K562 (cell line): ENCODE measurements around the gene MED17. TPM values are rescaled to one million over a fixed set of nuclear protein-coding genes. Genes with fewer than 3 reads are reported as not detected.
A peak's percentile ranks its signal among the peaks of the same experiment; 100 is the strongest.

Experiments used
- BACH1 ChIP-seq: fragments of 200-800 bp; sonication (Bioruptor generic); IDR thresholded peaks from 2 replicates; pipeline ENCODE4 v1.6.1; 2016; ENCODE audit warnings: missing genetic modification characterization, missing compliant biosample characterization
- ELF1 ChIP-seq: fragments of 200-800 bp; sonication (Bioruptor generic); IDR thresholded peaks from 2 replicates; pipeline ENCODE4 v1.6.1; 2016; ENCODE audit warnings: missing genetic modification characterization, missing compliant biosample characterization
- EP400 ChIP-seq: fragments of 450-650 bp; IDR thresholded peaks from 2 replicates; pipeline ENCODE4 v1.6.1; 2017; ENCODE audit warnings: antibody characterized with exemption, mild to moderate bottlenecking, moderate library complexity
- FUS ChIP-seq: fragments of 200-400 bp; formaldehyde crosslinking; optimal IDR thresholded peaks from 2 replicates; pipeline ENCODE3; 2017; ENCODE audit warnings: low read depth, low read length
- ZNF239 ChIP-seq: fragments of 250-450 bp; sonication (Bioruptor Pico); IDR thresholded peaks from 2 replicates; pipeline ENCODE4 v1.4.0; 2020; ENCODE audit warnings: mild to moderate bottlenecking
- polyA plus RNA-seq, 8 experiments: library from polyadenylated mRNA; depleted of rRNA in 4 of 8; stranded (reverse) in 5 of 8; unstranded in 3 of 8; fragments of >200 nt; fragmentation: Nextera tagmentation in 2 of 8; fragmentation: Illumina TruSeq in 1 of 8; extraction: Ambion mirVana in 2 of 8; extraction: Trizol in 1 of 8; gene quantifications; 2 replicates each; pipeline versions ENCODE4 v1.2.1 to v1.2.3, GENCODE V29; 2011 to 2014; ENCODE audit warnings: inconsistent platforms in 1 of 8, missing spikeins in 1 of 8
- total RNA-seq, 7 experiments: library from RNA; depleted of rRNA in 6 of 7; stranded (reverse); fragments of >200 nt in 6 of 7; fragmentation: Illumina TruSeq in 2 of 7; extraction: Trizol in 2 of 7; gene quantifications; 2 replicates each; pipeline versions ENCODE4 v1.2.1 to v1.2.3, GENCODE V29; 2011 to 2021; ENCODE audit warnings: low replicate concordance in 1 of 7
- TF ChIP-seq, protein P1 (sequence below): fragments of 450-650 bp; IDR thresholded peaks from 2 replicates; pipeline ENCODE4 v1.6.1; 2016; ENCODE audit warnings: mild to moderate bottlenecking, moderate library complexity
- TF ChIP-seq, protein P2 (sequence below): fragments of 450-650 bp; IDR thresholded peaks from 2 replicates; pipeline ENCODE4 v1.6.1; 2014; ENCODE audit warnings: low read depth, mild to moderate bottlenecking, moderate library complexity, borderline replicate concordance
- TF ChIP-seq, protein P3 (sequence below): fragments of 250-450 bp; sonication (Bioruptor Pico); IDR thresholded peaks from 2 replicates; pipeline ENCODE4 v1.4.0; 2020; ENCODE audit warnings: mild to moderate bottlenecking, moderate library complexity

MED17 gene
- total and polyA plus RNA-seq, 9 of the 15 experiments (the other 6 are each of a cell fraction or from before 2014, with no cell fraction given) = 6.7 to 34.7 (median 26.8) TPM

DNA sequence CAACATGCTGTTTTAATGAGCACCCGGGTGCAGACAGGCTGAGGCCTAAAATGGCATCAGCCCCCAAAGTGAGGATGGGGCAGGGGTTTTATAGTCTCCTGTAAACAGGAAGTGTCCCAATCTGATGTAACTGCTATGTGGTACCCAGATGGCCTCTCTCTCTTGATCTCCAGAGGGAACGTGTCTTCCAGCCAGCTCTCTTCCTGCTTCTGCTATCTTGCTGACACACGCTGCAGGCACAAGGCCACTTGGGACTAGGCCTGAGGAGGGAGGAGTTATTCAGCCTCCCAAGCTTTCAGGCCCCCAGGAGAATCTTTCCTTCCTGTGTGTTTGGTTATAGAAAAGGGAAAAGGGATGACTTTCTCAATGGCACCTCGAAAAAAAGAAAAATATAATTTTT is 77.7 kb downstream of the MED17 start (continued):
- TF ChIP-seq, protein P1, sequence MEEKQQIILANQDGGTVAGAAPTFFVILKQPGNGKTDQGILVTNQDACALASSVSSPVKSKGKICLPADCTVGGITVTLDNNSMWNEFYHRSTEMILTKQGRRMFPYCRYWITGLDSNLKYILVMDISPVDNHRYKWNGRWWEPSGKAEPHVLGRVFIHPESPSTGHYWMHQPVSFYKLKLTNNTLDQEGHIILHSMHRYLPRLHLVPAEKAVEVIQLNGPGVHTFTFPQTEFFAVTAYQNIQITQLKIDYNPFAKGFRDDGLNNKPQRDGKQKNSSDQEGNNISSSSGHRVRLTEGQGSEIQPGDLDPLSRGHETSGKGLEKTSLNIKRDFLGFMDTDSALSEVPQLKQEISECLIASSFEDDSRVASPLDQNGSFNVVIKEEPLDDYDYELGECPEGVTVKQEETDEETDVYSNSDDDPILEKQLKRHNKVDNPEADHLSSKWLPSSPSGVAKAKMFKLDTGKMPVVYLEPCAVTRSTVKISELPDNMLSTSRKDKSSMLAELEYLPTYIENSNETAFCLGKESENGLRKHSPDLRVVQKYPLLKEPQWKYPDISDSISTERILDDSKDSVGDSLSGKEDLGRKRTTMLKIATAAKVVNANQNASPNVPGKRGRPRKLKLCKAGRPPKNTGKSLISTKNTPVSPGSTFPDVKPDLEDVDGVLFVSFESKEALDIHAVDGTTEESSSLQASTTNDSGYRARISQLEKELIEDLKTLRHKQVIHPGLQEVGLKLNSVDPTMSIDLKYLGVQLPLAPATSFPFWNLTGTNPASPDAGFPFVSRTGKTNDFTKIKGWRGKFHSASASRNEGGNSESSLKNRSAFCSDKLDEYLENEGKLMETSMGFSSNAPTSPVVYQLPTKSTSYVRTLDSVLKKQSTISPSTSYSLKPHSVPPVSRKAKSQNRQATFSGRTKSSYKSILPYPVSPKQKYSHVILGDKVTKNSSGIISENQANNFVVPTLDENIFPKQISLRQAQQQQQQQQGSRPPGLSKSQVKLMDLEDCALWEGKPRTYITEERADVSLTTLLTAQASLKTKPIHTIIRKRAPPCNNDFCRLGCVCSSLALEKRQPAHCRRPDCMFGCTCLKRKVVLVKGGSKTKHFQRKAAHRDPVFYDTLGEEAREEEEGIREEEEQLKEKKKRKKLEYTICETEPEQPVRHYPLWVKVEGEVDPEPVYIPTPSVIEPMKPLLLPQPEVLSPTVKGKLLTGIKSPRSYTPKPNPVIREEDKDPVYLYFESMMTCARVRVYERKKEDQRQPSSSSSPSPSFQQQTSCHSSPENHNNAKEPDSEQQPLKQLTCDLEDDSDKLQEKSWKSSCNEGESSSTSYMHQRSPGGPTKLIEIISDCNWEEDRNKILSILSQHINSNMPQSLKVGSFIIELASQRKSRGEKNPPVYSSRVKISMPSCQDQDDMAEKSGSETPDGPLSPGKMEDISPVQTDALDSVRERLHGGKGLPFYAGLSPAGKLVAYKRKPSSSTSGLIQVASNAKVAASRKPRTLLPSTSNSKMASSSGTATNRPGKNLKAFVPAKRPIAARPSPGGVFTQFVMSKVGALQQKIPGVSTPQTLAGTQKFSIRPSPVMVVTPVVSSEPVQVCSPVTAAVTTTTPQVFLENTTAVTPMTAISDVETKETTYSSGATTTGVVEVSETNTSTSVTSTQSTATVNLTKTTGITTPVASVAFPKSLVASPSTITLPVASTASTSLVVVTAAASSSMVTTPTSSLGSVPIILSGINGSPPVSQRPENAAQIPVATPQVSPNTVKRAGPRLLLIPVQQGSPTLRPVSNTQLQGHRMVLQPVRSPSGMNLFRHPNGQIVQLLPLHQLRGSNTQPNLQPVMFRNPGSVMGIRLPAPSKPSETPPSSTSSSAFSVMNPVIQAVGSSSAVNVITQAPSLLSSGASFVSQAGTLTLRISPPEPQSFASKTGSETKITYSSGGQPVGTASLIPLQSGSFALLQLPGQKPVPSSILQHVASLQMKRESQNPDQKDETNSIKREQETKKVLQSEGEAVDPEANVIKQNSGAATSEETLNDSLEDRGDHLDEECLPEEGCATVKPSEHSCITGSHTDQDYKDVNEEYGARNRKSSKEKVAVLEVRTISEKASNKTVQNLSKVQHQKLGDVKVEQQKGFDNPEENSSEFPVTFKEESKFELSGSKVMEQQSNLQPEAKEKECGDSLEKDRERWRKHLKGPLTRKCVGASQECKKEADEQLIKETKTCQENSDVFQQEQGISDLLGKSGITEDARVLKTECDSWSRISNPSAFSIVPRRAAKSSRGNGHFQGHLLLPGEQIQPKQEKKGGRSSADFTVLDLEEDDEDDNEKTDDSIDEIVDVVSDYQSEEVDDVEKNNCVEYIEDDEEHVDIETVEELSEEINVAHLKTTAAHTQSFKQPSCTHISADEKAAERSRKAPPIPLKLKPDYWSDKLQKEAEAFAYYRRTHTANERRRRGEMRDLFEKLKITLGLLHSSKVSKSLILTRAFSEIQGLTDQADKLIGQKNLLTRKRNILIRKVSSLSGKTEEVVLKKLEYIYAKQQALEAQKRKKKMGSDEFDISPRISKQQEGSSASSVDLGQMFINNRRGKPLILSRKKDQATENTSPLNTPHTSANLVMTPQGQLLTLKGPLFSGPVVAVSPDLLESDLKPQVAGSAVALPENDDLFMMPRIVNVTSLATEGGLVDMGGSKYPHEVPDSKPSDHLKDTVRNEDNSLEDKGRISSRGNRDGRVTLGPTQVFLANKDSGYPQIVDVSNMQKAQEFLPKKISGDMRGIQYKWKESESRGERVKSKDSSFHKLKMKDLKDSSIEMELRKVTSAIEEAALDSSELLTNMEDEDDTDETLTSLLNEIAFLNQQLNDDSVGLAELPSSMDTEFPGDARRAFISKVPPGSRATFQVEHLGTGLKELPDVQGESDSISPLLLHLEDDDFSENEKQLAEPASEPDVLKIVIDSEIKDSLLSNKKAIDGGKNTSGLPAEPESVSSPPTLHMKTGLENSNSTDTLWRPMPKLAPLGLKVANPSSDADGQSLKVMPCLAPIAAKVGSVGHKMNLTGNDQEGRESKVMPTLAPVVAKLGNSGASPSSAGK = peak; percentile 86
- TF ChIP-seq BACH1 (no peak), ZNF239 (no peak), EP400 (peak; percentile 28; the same call in 1 of the 2 replicates), ELF1 (tag) (0 out of 2 replicates have a peak, but pooled peaks have one; percentile 24), FUS (no peak)
- TF ChIP-seq, protein P2, sequence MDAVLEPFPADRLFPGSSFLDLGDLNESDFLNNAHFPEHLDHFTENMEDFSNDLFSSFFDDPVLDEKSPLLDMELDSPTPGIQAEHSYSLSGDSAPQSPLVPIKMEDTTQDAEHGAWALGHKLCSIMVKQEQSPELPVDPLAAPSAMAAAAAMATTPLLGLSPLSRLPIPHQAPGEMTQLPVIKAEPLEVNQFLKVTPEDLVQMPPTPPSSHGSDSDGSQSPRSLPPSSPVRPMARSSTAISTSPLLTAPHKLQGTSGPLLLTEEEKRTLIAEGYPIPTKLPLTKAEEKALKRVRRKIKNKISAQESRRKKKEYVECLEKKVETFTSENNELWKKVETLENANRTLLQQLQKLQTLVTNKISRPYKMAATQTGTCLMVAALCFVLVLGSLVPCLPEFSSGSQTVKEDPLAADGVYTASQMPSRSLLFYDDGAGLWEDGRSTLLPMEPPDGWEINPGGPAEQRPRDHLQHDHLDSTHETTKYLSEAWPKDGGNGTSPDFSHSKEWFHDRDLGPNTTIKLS = no peak
- TF ChIP-seq, protein P3, sequence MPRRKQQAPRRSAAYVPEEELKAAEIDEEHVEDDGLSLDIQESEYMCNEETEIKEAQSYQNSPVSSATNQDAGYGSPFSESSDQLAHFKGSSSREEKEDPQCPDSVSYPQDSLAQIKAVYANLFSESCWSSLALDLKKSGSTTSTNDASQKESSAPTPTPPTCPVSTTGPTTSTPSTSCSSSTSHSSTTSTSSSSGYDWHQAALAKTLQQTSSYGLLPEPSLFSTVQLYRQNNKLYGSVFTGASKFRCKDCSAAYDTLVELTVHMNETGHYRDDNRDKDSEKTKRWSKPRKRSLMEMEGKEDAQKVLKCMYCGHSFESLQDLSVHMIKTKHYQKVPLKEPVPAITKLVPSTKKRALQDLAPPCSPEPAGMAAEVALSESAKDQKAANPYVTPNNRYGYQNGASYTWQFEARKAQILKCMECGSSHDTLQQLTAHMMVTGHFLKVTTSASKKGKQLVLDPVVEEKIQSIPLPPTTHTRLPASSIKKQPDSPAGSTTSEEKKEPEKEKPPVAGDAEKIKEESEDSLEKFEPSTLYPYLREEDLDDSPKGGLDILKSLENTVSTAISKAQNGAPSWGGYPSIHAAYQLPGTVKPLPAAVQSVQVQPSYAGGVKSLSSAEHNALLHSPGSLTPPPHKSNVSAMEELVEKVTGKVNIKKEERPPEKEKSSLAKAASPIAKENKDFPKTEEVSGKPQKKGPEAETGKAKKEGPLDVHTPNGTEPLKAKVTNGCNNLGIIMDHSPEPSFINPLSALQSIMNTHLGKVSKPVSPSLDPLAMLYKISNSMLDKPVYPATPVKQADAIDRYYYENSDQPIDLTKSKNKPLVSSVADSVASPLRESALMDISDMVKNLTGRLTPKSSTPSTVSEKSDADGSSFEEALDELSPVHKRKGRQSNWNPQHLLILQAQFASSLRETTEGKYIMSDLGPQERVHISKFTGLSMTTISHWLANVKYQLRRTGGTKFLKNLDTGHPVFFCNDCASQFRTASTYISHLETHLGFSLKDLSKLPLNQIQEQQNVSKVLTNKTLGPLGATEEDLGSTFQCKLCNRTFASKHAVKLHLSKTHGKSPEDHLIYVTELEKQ = no peak
- TF ChIP-seq, all 486 proteins: peak for 20
